PC-3 (cell line): Measurements from ENCODE around the gene TTC28. TPM values are rescaled to one million over a fixed set of nuclear protein-coding genes. Genes with fewer than 3 reads are reported as not detected.

Source experiments
- ATAC-seq: fragments of 200-7000 bp; cut with Tn5 transposase; 2 replicates; pipeline ENCODE4 v1.9.1; 2020; ENCODE audit warnings: mild to moderate bottlenecking, moderate library complexity
- BruUV-seq: library from RNA; stranded (reverse); fragments of 400-500 nt; replicated peaks from 2 replicates; lab custom pipeline; 2021; lab: Mats Ljungman, UMichigan
- CTCF ChIA-PET: fragments of 300-600 bp; sonication (Branson Sonifier 250); formaldehyde crosslinking; loops from one replicate; lab custom pipeline; 2022; ENCODE audit warnings: antibody characterized with exemption; lab: Charles Lee
- POLR2A ChIA-PET: fragments of 300-600 bp; sonication (Branson Sonifier 250); formaldehyde crosslinking; loops from one replicate; lab custom pipeline; 2022; ENCODE audit warnings: antibody characterized with exemption; ENCODE audit not compliant: unreplicated experiment; lab: Charles Lee
- DNase-seq: peaks from one replicate; pipeline ENCODE4 v3.0.0-alpha.2; 2015
- H2AFZ ChIP-seq: fragments of 300-600 bp; sonication (generic); 2 replicates; pipeline ENCODE4 v1.6.0; 2016; ENCODE audit warnings: antibody characterized with exemption, low read length
- H3F3A ChIP-seq: fragments of 300-600 bp; sonication (generic); one replicate; pipeline ENCODE4 v1.6.0; 2017; ENCODE audit warnings: antibody characterized with exemption, low read length, control low read depth, mild to moderate bottlenecking; ENCODE audit not compliant: unreplicated experiment
- H3K27ac ChIP-seq: fragments of 300-600 bp; sonication (generic); 2 replicates; pipeline ENCODE4 v1.5.1; 2016; ENCODE audit warnings: mild to moderate bottlenecking, low read length
- H3K27me3 ChIP-seq: fragments of 300-600 bp; sonication (generic); 2 replicates; pipeline ENCODE4 v1.6.1; 2016; ENCODE audit warnings: low read length, mixed read lengths
- H3K36me3 ChIP-seq: fragments of 300-600 bp; sonication (generic); 2 replicates; pipeline ENCODE4 v1.6.1; 2016; ENCODE audit warnings: low read depth, mixed run types, low read length, mixed read lengths
- H3K4me1 ChIP-seq: fragments of 300-600 bp; sonication (generic); 2 replicates; pipeline ENCODE4 v1.5.1; 2016; ENCODE audit warnings: low read length; ENCODE audit not compliant: insufficient read depth
- H3K4me2 ChIP-seq: fragments of 300-600 bp; sonication (generic); 2 replicates; pipeline ENCODE4 v1.6.0; 2016; ENCODE audit warnings: low read length
- H3K4me3 ChIP-seq: fragments of 300-600 bp; sonication (generic); 2 replicates; pipeline ENCODE4 v1.5.1; 2016; ENCODE audit warnings: mild to moderate bottlenecking, low read length, mixed read lengths
- H3K79me2 ChIP-seq: fragments of 300-600 bp; sonication (generic); 2 replicates; pipeline ENCODE4 v1.6.1; 2017; ENCODE audit warnings: low read length, mixed read lengths
- H3K9ac ChIP-seq: fragments of 300-600 bp; sonication (generic); 2 replicates; pipeline ENCODE4 v1.6.0; 2016; ENCODE audit warnings: mild to moderate bottlenecking, low read length
- H3K9me2 ChIP-seq: fragments of 300-600 bp; sonication (generic); replicated peaks from 2 replicates; pipeline ENCODE4 v1.6.1; 2016; ENCODE audit warnings: mixed run types, low read length, mixed read lengths
- H3K9me3 ChIP-seq: fragments of 300-600 bp; sonication (generic); 2 replicates; pipeline ENCODE4 v1.6.1; 2016; ENCODE audit warnings: low read length, mixed read lengths
- H4K20me1 ChIP-seq: fragments of 300-600 bp; sonication (generic); 2 replicates; pipeline ENCODE4 v1.6.1; 2016; ENCODE audit warnings: low read length, mixed read lengths
- CTCF ChIP-seq: fragments of 300-600 bp; sonication (generic); conservative IDR thresholded peaks from 2 replicates; pipeline ENCODE4 v1.5.1; 2017; ENCODE audit warnings: antibody characterized with exemption, low read depth, mild to moderate bottlenecking, low read length
- EZH2 ChIP-seq: fragments of 300-600 bp; sonication (generic); IDR thresholded peaks from one replicate; pipeline ENCODE4 v1.6.1; 2017; ENCODE audit warnings: antibody characterized with exemption, mild to moderate bottlenecking, low read length; ENCODE audit not compliant: unreplicated experiment
- EZH2phosphoT487 ChIP-seq: fragments of 300-600 bp; sonication (generic); IDR thresholded peaks from 2 replicates; pipeline ENCODE4 v1.6.1; 2018; ENCODE audit warnings: mild to moderate bottlenecking, antibody characterized with exemption, low read length, borderline replicate concordance
- intact Hi-C: fragments of 100-400 bp; cut with micrococcal nuclease; formaldehyde crosslinking; loops from 2 replicates; pipeline ENCODE4 v1.9.0; 2023
- total RNA-seq: library from RNA; depleted of rRNA; stranded (reverse); fragments of >200 nt; gene quantifications from 2 replicates; pipeline ENCODE4 v1.2.3, GENCODE V29; 2014

The TTC28 gene
- total RNA-seq, 1 experiment from 2014 or later = 6.3 TPM

GRCh38 chr22:27972732-27973698 lies 706.6 kb downstream of the TTC28 start:
- POLR2A ChIA-PET = no interaction called here
- Histone ChIP-seq H3K4me2 (no peak overlapping the region), H3K9me2 (no peaks in the 10 kb centered on the region), H3K9ac (no peak overlapping the region), H3K27me3 (no peaks in the 10 kb centered on the region), H3F3A (no peaks in the 10 kb centered on the region), H3K27ac (no peak overlapping the region), H3K4me1 (no peaks in the 10 kb centered on the region), H3K79me2 (no peaks in the 10 kb centered on the region), H4K20me1 (no peaks in the 10 kb centered on the region), H3K9me3 (peaks cover 8% of the 10 kb centered on the region; the same call in 1 of the 2 replicates), H3K4me3 (no peak overlapping the region), H3K36me3 (no peaks in the 10 kb centered on the region), H2AFZ (no peak overlapping the region)
- BruUV-seq = no TSS peak
- ATAC-seq (no peak; the same call in 1 of the 2 replicates), DNase-seq (peak; percentile 7)
- intact Hi-C loops = loop anchor here (10.0 kb wide), 1 partner anchor 58 kb away; the partner anchor contains the start of gene PITPNB
- no peak for TF ChIP-seq EZH2
- no peak for TF ChIP-seq EZH2phosphoT487
- no peak for TF ChIP-seq CTCF
- CTCF ChIA-PET = interaction anchor here (0.6 kb wide), 1 partner anchor 36 kb away, joined by 3 read pairs; no protein-coding TSS in a partner anchor

GRCh38 chr22:27971926-27972325 lies 707.7 kb downstream of the TTC28 start:
- H3K4me1 ChIP-seq = no peaks in the 10 kb centered on the region
- ATAC-seq = no peak
- no peaks in the 10 kb centered on the region for H3K79me2 ChIP-seq
- no peak overlapping the region for H3K27ac ChIP-seq
- H4K20me1 ChIP-seq = no peaks in the 10 kb centered on the region
- DNase-seq = no peak
- no peaks in the 10 kb centered on the region for H3K36me3 ChIP-seq
- H3K9me3 ChIP-seq = peaks cover 8% of the 10 kb centered on the region; the same call in 1 of the 2 replicates
- H3K4me2 ChIP-seq = no peak overlapping the region
- ChIA-PET CTCF (no interaction called here), POLR2A (no interaction called here)
- TF ChIP-seq CTCF = no peak
- no peak for TF ChIP-seq EZH2
- no peak for TF ChIP-seq EZH2phosphoT487
- no TSS peak for BruUV-seq
- no peak overlapping the region for H2AFZ ChIP-seq
- H3F3A ChIP-seq = no peaks in the 10 kb centered on the region
- no peaks in the 10 kb centered on the region for H3K27me3 ChIP-seq
- no peaks in the 10 kb centered on the region for H3K9me2 ChIP-seq
- H3K9ac ChIP-seq = no peak overlapping the region
- intact Hi-C loops = loop anchor here (10.0 kb wide), 1 partner anchor 57 kb away; the partner anchor contains the start of gene PITPNB
- no peak overlapping the region for H3K4me3 ChIP-seq
